H1 (cell line): Measurements from ENCODE around the gene SLC39A6. TPM values are rescaled to one million over a fixed set of nuclear protein-coding genes. Genes with fewer than 3 reads are reported as not detected.

Source experiments
- CTCF ChIA-PET: fragments of 300-600 bp; sonication (Branson Sonifier 250); formaldehyde crosslinking; loops from one replicate; lab custom pipeline; 2021; ENCODE audit not compliant: partially characterized antibody; lab: Charles Lee
- POLR2A ChIA-PET: fragments of 300-600 bp; sonication (Branson Sonifier 250); formaldehyde crosslinking; loops from one replicate; lab custom pipeline; 2021; ENCODE audit warnings: inconsistent platforms; ENCODE audit not compliant: partially characterized antibody; lab: Charles Lee
- DNase-seq, 2 experiments: peaks; one replicate each; pipeline versions ENCODE4 v3.0.0 to v3.0.0-alpha.2; 2010 to 2022; ENCODE audit warnings: low spot score in 2 of 2, low read depth in 1 of 2, mixed read lengths in 1 of 2
- FAIRE-seq: peaks from 2 replicates; lab custom pipeline; 2011; peaks lifted over from hg19 to GRCh38; lab: Jason Lieb, UNC
- H2AFZ ChIP-seq: 2 replicates; pipeline ENCODE4 v1.8.1; 2012; ENCODE audit warnings: low read length, inconsistent platforms
- H2AK5ac ChIP-seq: 2 replicates; pipeline ENCODE4 v1.6.1; 2013; ENCODE audit warnings: low read depth, low read length
- H2BK120ac ChIP-seq: replicated peaks from 2 replicates; pipeline ENCODE3; 2013; ENCODE audit warnings: low read depth, low read length, inconsistent platforms
- H2BK12ac ChIP-seq: 2 replicates; pipeline ENCODE4 v1.6.1; 2013; ENCODE audit warnings: low read depth, low read length
- H2BK15ac ChIP-seq: 2 replicates; pipeline ENCODE4 v1.6.1; 2013; ENCODE audit warnings: low read length
- H2BK20ac ChIP-seq: 2 replicates; pipeline ENCODE4 v1.6.1; 2013; ENCODE audit warnings: low read length
- H2BK5ac ChIP-seq: 2 replicates; pipeline ENCODE4 v1.6.1; 2013; ENCODE audit warnings: low read depth, low read length
- H3K14ac ChIP-seq: 2 replicates; pipeline ENCODE4 v1.6.1; 2013; ENCODE audit warnings: inconsistent platforms; ENCODE audit not compliant: insufficient read length
- H3K18ac ChIP-seq: 2 replicates; pipeline ENCODE4 v1.6.1; 2013; ENCODE audit warnings: low read length; ENCODE audit errors: extremely low read depth
- H3K23ac ChIP-seq: 2 replicates; pipeline ENCODE4 v1.6.1; 2013; ENCODE audit warnings: inconsistent platforms; ENCODE audit not compliant: insufficient read length
- H3K23me2 ChIP-seq: 2 replicates; pipeline ENCODE4 v1.6.1; 2013; ENCODE audit warnings: low read depth, low read length
- H3K27ac ChIP-seq: 2 replicates; pipeline ENCODE4 v1.6.1; 2011; ENCODE audit warnings: low read depth, low read length, inconsistent platforms
- H3K27me3 ChIP-seq, 4 experiments: replicated peaks in 1 of 4; 1 replicate in 1 of 4; 2 replicates in 3 of 4; pipeline versions ENCODE4 v1.6.1 to v1.8.1; 2011 to 2013; ENCODE audit warnings: low read length in 3 of 4, mild to moderate bottlenecking in 3 of 4, inconsistent platforms in 2 of 4, mixed read lengths in 2 of 4, moderate library complexity in 1 of 4; ENCODE audit not compliant: control insufficient read depth in 3 of 4, insufficient read depth in 3 of 4; ENCODE audit errors: extremely low read depth in 1 of 4
- H3K36me3 ChIP-seq, 4 experiments: 2 replicates each; pipeline versions ENCODE4 v1.6.1 to v1.8.1; 2011 to 2013; ENCODE audit warnings: mild to moderate bottlenecking in 4 of 4, low read length in 3 of 4, moderate library complexity in 2 of 4, control low read depth in 1 of 4, inconsistent platforms in 1 of 4; ENCODE audit not compliant: insufficient read depth in 4 of 4, control insufficient read depth in 2 of 4
- H3K4ac ChIP-seq: replicated peaks from 2 replicates; pipeline ENCODE3; 2013; ENCODE audit warnings: low read length, low read depth, mixed read lengths, inconsistent platforms; ENCODE audit not compliant: insufficient read length
- H3K4me1 ChIP-seq, 4 experiments: replicated peaks in 1 of 4; 1 replicate in 1 of 4; 2 replicates in 3 of 4; pipeline versions ENCODE4 v1.6.1 to v1.8.1; 2011 to 2013; ENCODE audit warnings: low read length in 3 of 4, inconsistent platforms in 2 of 4, mixed read lengths in 1 of 4; ENCODE audit not compliant: insufficient read depth in 4 of 4, control insufficient read depth in 3 of 4
- H3K4me2 ChIP-seq, 2 experiments: 2 replicates each; pipeline versions ENCODE4 v1.6.1 to v1.8.1; 2011 to 2013; ENCODE audit warnings: low read depth in 2 of 2, low read length in 2 of 2, control low read depth in 1 of 2, inconsistent platforms in 1 of 2, mild to moderate bottlenecking in 1 of 2; ENCODE audit not compliant: insufficient read depth in 1 of 2
- H3K4me3 ChIP-seq, 4 experiments: fragments of 200-600, 300-600 bp in 1 of 4; sonication (generic), shearing (Covaris generic), sonication (Bioruptor Twin) in 1 of 4; 2 replicates each; pipeline versions ENCODE4 v1.5.1 to v1.8.1; 2011 to 2016; ENCODE audit warnings: low read length in 4 of 4, low read depth in 3 of 4, control low read depth in 2 of 4, inconsistent platforms in 2 of 4, mild to moderate bottlenecking in 2 of 4, mixed read lengths in 1 of 4, moderate library complexity in 1 of 4; ENCODE audit not compliant: insufficient read depth in 2 of 4; ENCODE audit errors: extremely low read depth in 1 of 4
- H3K56ac ChIP-seq: replicated peaks from 2 replicates; pipeline ENCODE3; 2013; ENCODE audit warnings: low read depth, mild to moderate bottlenecking, mixed read lengths, low read length, inconsistent platforms; ENCODE audit not compliant: insufficient read length
- H3K79me1 ChIP-seq: 2 replicates; pipeline ENCODE4 v1.6.1; 2013; ENCODE audit warnings: low read depth, low read length, control low read depth
- H3K79me2 ChIP-seq, 2 experiments: 2 replicates each; pipeline versions ENCODE4 v1.6.1 to v1.8.1; 2012 to 2013; ENCODE audit warnings: low read length in 2 of 2, mild to moderate bottlenecking in 2 of 2, inconsistent platforms in 1 of 2; ENCODE audit not compliant: insufficient read depth in 2 of 2, control insufficient read depth in 1 of 2
- H3K9ac ChIP-seq, 4 experiments: replicated peaks in 1 of 4; 1 replicate in 1 of 4; 2 replicates in 3 of 4; pipeline versions ENCODE4 v1.6.1 to v1.8.1; 2011 to 2013; ENCODE audit warnings: low read depth in 3 of 4, low read length in 3 of 4, control low read depth in 2 of 4, mild to moderate bottlenecking in 2 of 4, moderate library complexity in 2 of 4, inconsistent platforms in 1 of 4; ENCODE audit errors: extremely low read depth in 1 of 4
- H3K9me3 ChIP-seq, 2 experiments: 2 replicates each; pipeline versions ENCODE4 v1.6.1 to v1.8.1; 2012 to 2013; ENCODE audit warnings: mild to moderate bottlenecking in 2 of 2, moderate library complexity in 2 of 2, control low read depth in 1 of 2, inconsistent platforms in 1 of 2, low read depth in 1 of 2, low read length in 1 of 2, mixed read lengths in 1 of 2; ENCODE audit not compliant: insufficient read depth in 2 of 2
- H4K20me1 ChIP-seq, 2 experiments: replicated peaks in 1 of 2; 2 replicates each; pipeline versions ENCODE3 to v1.8.1; 2011 to 2013; ENCODE audit warnings: inconsistent platforms in 2 of 2, low read length in 2 of 2, mild to moderate bottlenecking in 1 of 2; ENCODE audit not compliant: insufficient read depth in 2 of 2, control insufficient read depth in 1 of 2
- H4K5ac ChIP-seq: 2 replicates; pipeline ENCODE4 v1.6.1; 2013; ENCODE audit warnings: low read length, low read depth, mixed read lengths, inconsistent platforms; ENCODE audit not compliant: insufficient read length
- H4K8ac ChIP-seq: 2 replicates; pipeline ENCODE4 v1.8.0; 2013; ENCODE audit warnings: mild to moderate bottlenecking, moderate library complexity, low read length, inconsistent platforms; ENCODE audit not compliant: insufficient read depth; ENCODE audit errors: extremely low read depth
- H4K91ac ChIP-seq: replicated peaks from 2 replicates; pipeline ENCODE3; 2013; ENCODE audit warnings: low read length, mixed read lengths, inconsistent platforms; ENCODE audit not compliant: insufficient read length
- CHD2 ChIP-seq: IDR thresholded peaks from 2 replicates; pipeline ENCODE4 v1.6.1; 2012; ENCODE audit warnings: low read length, improper control_type of control experiment
- CREB1 ChIP-seq: IDR thresholded peaks from 2 replicates; pipeline ENCODE4 v1.6.1; 2012; ENCODE audit warnings: inconsistent platforms
- EGR1 ChIP-seq: IDR thresholded peaks from 2 replicates; pipeline ENCODE4 v1.6.1; 2011; ENCODE audit warnings: low read depth, low read length, borderline replicate concordance
- FOSL1 ChIP-seq: IDR thresholded peaks from 2 replicates; pipeline ENCODE4 v1.6.1; 2011; ENCODE audit warnings: mild to moderate bottlenecking, low read depth, low read length, moderate library complexity; ENCODE audit not compliant: insufficient read depth
- PHF8 ChIP-seq: fragments of 200-600 bp; sonication (generic); conservative IDR thresholded peaks from 2 replicates; pipeline ENCODE4 v1.7.1; 2012; ENCODE audit warnings: low read depth, mild to moderate bottlenecking, inconsistent platforms, low read length, moderate library complexity
- RAD21 ChIP-seq, 2 experiments: IDR thresholded peaks in 1 of 2; conservative IDR thresholded peaks in 1 of 2; 2 replicates each; pipeline ENCODE4 v1.6.1; 2011; ENCODE audit warnings: low read depth in 2 of 2, low read length in 2 of 2, improper control_type of control experiment in 1 of 2, inconsistent platforms in 1 of 2, mild to moderate bottlenecking in 1 of 2, moderate library complexity in 1 of 2
- RBBP5 ChIP-seq: IDR thresholded peaks from 2 replicates; pipeline ENCODE4 v1.7.1; 2012; ENCODE audit warnings: low read depth, mild to moderate bottlenecking, inconsistent platforms, low read length, moderate library complexity, borderline replicate concordance
- SIN3A ChIP-seq, 2 experiments: IDR thresholded peaks in 1 of 2; conservative IDR thresholded peaks in 1 of 2; 2 replicates each; pipeline ENCODE4 v1.6.1; 2011 to 2012; ENCODE audit warnings: low read length in 2 of 2, improper control_type of control experiment in 1 of 2, low read depth in 1 of 2, mild to moderate bottlenecking in 1 of 2
- TAF1 ChIP-seq: IDR thresholded peaks from 2 replicates; pipeline ENCODE4 v1.6.1; 2011; ENCODE audit warnings: mild to moderate bottlenecking, low read depth, low read length
- WGBS, 2 experiments: shearing (Covaris generic) in 1 of 2; methylation state at CpG; one replicate each; pipeline versions ENCODE4 v1.1.6 to v1.1.7; 2013 to 2015; ENCODE audit warnings: low lambda C conversion rate in 2 of 2, mixed read lengths in 2 of 2, inconsistent platforms in 1 of 2, low coverage in 1 of 2, missing lambda C conversion rate in 1 of 2; ENCODE audit not compliant: insufficient replicate concordance in 2 of 2, insufficient coverage in 1 of 2, insufficient read length in 1 of 2; ENCODE audit errors: extremely low coverage in 1 of 2, missing lambda C conversion rate in 1 of 2; 5-methylcytosine and 5-hydroxymethylcytosine counted together
- polyA plus RNA-seq, 7 experiments: library from polyadenylated mRNA; depleted of rRNA in 3 of 7; stranded (reverse) in 5 of 7; unstranded in 2 of 7; fragments of >200 nt in 5 of 7; fragments of 200-250 nt in 2 of 7; gene quantifications; 1 replicate in 5 of 7; 2 replicates in 1 of 7; 4 replicates in 1 of 7; pipeline versions ENCODE4 v1.2.1 to v1.2.3, GENCODE V29; 2011 to 2013; ENCODE audit warnings: missing spikeins in 2 of 7, mixed read lengths in 2 of 7
- total RNA-seq: library from RNA; stranded (reverse); fragmentation: NEBNext Ultra II Directional; extraction: Animal tissue kit (Norgen Biotek cat#: 25700); gene quantifications from 2 replicates; pipeline ENCODE4 v1.2.1, GENCODE V29; 2021
- TF ChIP-seq, protein P1 (sequence below): IDR thresholded peaks from 2 replicates; pipeline ENCODE4 v1.6.1; 2012; ENCODE audit warnings: inconsistent platforms
- TF ChIP-seq, protein P2 (sequence below): IDR thresholded peaks from 2 replicates; pipeline ENCODE4 v1.6.1; 2011; ENCODE audit warnings: low read length, improper control_type of control experiment

SLC39A6 gene
- total and polyA plus RNA-seq, 2 of the 8 experiments (the other 6 are each of a cell fraction or from before 2014, with no cell fraction given): 36.8 to 55.4 TPM

DNA sequence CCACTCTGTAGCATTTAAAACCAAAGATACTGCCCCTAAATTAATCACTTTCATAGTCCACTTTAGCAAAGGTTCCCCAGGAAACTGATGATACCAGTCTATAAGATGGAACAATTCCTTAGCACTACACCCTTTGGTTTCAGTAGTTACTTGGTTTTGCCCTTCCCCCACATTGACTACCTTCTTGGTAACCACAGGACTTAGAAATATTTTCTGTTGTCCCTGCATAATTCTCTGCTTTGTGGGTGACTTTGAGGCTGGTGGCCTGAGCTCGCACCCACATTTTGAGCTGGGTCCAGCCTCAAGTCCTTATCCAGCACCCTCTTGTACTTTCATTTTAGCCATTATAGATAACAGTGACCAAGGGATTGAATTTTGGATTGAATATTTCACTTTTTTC, 23.6 kb upstream of the SLC39A6 start:
- H2BK12ac ChIP-seq: no peak overlapping the region
- DNase-seq (no peak), FAIRE-seq (no peak)
- H3K79me2 ChIP-seq: no peaks in the 10 kb centered on the region
- H2BK20ac ChIP-seq: no peak overlapping the region
- no peak overlapping the region for H2AK5ac ChIP-seq
- H2BK15ac ChIP-seq: no peak overlapping the region
- no peak overlapping the region for H2BK5ac ChIP-seq
- H2BK120ac ChIP-seq: no peak overlapping the region
- no peaks in the 10 kb centered on the region for H3K4me1 ChIP-seq
- no peak overlapping the region for H4K91ac ChIP-seq
- no peaks in the 10 kb centered on the region for H3K27me3 ChIP-seq
- no peak overlapping the region for H3K4ac ChIP-seq
- CTCF ChIA-PET: interaction anchor here (0.6 to 1.1 kb wide), 2 partner anchors 24 to 33 kb away, joined by 3 read pairs; no protein-coding TSS in a partner anchor
- POLR2A ChIA-PET: interaction anchor here (1.2 kb wide), 1 partner anchor 14 kb away, joined by 4 read pairs; no protein-coding TSS in a partner anchor
- H3K27ac ChIP-seq: no peak overlapping the region
- WGBS, 2 experiments: 87% methylated on average over 1 of the region's 1 CpG; no CpG with 5 or more reads in 1 of the 2 experiments
- no peak overlapping the region for H3K4me2 ChIP-seq
- no peak overlapping the region for H3K56ac ChIP-seq
- H3K79me1 ChIP-seq: no peaks in the 10 kb centered on the region
- no peaks in the 10 kb centered on the region for H3K9me3 ChIP-seq
- H3K36me3 ChIP-seq: peaks cover 23 to 91% (median 67%) of the 10 kb centered on the region in 4 experiments; a peak in 7 of 8 replicates
- no peak overlapping the region for H3K18ac ChIP-seq
- H3K9ac ChIP-seq: no peak overlapping the region
- H3K23ac ChIP-seq: no peak overlapping the region
- no peak overlapping the region for H4K5ac ChIP-seq
- no peak overlapping the region for H3K4me3 ChIP-seq
- no peak overlapping the region for H2AFZ ChIP-seq
- H4K20me1 ChIP-seq: peaks cover 0 to 5% of the 10 kb centered on the region in 2 experiments
- no peak overlapping the region for H3K14ac ChIP-seq
- no peak overlapping the region for H4K8ac ChIP-seq
- no peaks in the 10 kb centered on the region for H3K23me2 ChIP-seq
- TF ChIP-seq PHF8: no peak
- TF ChIP-seq CREB1: no peak
- no peak for TF ChIP-seq FOSL1
- TF ChIP-seq, protein P1, sequence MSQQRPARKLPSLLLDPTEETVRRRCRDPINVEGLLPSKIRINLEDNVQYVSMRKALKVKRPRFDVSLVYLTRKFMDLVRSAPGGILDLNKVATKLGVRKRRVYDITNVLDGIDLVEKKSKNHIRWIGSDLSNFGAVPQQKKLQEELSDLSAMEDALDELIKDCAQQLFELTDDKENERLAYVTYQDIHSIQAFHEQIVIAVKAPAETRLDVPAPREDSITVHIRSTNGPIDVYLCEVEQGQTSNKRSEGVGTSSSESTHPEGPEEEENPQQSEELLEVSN: no peak
- TF ChIP-seq SIN3A (conservative IDR thresholded peaks at IDR 0.05 in 1 of 2, IDR thresholded peaks at IDR 0.05 in 1 of 2; ENCODE audit: low read depth in 1 of 2, low read length in 2 of 2): no peak
- TF ChIP-seq EGR1: no peak
- TF ChIP-seq TAF1: no peak
- no peak for TF ChIP-seq RAD21 (IDR thresholded peaks at IDR 0.05 in 1 of 2, conservative IDR thresholded peaks at IDR 0.05 in 1 of 2; ENCODE audit: low read depth in 2 of 2, low read length in 2 of 2)
- no peak for TF ChIP-seq CHD2
- TF ChIP-seq RBBP5: no peak
- TF ChIP-seq, protein P2, sequence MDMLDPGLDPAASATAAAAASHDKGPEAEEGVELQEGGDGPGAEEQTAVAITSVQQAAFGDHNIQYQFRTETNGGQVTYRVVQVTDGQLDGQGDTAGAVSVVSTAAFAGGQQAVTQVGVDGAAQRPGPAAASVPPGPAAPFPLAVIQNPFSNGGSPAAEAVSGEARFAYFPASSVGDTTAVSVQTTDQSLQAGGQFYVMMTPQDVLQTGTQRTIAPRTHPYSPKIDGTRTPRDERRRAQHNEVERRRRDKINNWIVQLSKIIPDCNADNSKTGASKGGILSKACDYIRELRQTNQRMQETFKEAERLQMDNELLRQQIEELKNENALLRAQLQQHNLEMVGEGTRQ: no peak
